Measurements from ENCODE around the gene OARD1.

Gene OARD1

DNA sequence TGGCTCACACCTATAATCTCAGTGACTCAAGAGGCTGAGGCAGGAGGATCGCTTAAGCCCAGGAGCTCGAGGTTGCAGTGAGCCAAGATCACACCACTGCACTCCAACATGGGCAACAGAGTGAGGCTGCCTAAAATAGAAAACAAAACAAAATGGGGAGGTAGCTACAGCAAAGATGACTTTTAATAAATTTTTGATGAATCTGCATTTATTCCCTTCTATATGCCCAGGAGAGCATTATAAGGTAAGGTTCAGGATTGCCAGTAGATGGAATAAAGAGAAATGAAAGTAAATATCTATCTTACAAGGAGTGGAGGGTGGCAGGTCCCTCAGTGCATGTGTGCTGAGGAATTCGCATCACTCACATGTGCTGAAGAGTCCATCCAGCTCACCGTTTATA lies 57.4 kb downstream of the OARD1 start:
- FAIRE-seq (no peak), DNase-seq (ENCODE audit: insufficient read length, low spot score) (no peak)
- TF ChIP-seq CTCF (IDR thresholded peaks at IDR 0.05; ENCODE audit: insufficient read depth, missing control alignments) = no peak
